CD4-positive, alpha-beta T cell treated with Interleukin-4 for 4 hours (primary cell): Measurements from ENCODE around the gene RTP3.

ENCODE experiments used
- DNase-seq: peaks from one replicate; pipeline ENCODE4 v3.0.0-alpha.2; 2020

Gene RTP3

DNA sequence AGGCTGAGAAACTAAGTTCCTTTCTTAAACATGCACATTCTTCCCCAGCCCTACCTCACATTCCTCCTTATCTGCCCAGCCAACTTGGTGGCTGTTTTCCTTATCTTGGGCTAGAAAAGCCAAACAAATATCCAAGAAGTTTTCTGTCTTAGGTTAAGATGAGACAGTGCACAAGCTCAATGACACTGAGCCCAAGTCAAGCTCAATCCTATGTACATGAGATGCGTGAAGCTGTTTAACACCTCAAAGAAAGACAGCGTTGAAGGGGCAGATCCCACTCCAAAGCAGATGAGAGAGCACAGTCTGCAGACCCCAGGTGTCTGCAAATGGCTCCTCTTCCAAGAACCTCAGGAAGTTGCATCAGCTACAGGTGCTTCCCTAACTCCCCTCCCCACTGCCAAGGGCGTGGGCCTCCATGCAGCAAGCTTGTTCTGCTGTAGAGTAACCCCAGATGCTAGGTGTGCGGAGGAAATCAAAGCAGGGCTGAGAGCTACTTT is 51.7 kb downstream of the RTP3 start:
- no peak for DNase-seq

DNA sequence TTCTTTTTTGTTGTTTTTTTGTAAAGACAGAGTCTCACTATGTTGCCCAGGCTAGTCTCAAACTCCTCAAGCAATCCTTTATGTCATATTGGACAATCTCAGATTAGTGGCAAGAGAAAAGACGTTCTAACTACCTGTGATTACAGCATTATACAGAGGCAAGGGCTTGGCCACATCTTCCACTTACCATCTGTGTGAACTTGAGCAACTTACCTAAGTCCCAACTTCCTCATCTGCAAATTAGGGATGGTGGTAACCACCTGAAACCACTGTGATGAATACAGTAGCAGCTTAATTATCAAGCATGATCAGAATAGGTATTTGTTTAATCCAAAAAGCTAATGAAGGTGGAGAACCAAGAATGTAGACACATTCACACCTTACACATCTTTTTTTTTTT is 52.2 kb downstream of the RTP3 start:
- no peak for DNase-seq
